GM23338 (cell line): Measurements from ENCODE around the gene KLHL36. TPM values are rescaled to one million over a fixed set of nuclear protein-coding genes. Genes with fewer than 3 reads are reported as not detected.

Experiments used
- ATAC-seq: fragments of 200-7000 bp; cut with Tn5 transposase; 3 replicates; pipeline ENCODE4 v1.9.1; 2020
- DNase-seq: peaks from one replicate; pipeline ENCODE4 v3.0.0-alpha.2; 2015; ENCODE audit warnings: low spot score
- H2AFZ ChIP-seq: fragments of 200-600 bp; sonication (generic); 2 replicates; pipeline ENCODE4 v1.8.0; 2016; ENCODE audit warnings: antibody characterized with exemption, mild to moderate bottlenecking, moderate library complexity
- H3F3A ChIP-seq: fragments of 200-600 bp; sonication (generic); replicated peaks from 2 replicates; pipeline ENCODE4 v1.8.0; 2017; ENCODE audit warnings: antibody characterized with exemption, mixed run types, low read depth
- H3K27ac ChIP-seq: fragments of 200-600 bp; sonication (generic); 2 replicates; pipeline ENCODE4 v1.6.1; 2016; ENCODE audit warnings: low read depth
- H3K27me3 ChIP-seq: fragments of 200-600 bp; sonication (generic); 2 replicates; pipeline ENCODE4 v1.8.0; 2016; ENCODE audit warnings: mild to moderate bottlenecking, mixed run types, moderate library complexity; ENCODE audit not compliant: insufficient read depth
- H3K36me3 ChIP-seq: fragments of 200-600 bp; sonication (generic); 2 replicates; pipeline ENCODE4 v1.8.0; 2016; ENCODE audit warnings: mild to moderate bottlenecking; ENCODE audit not compliant: insufficient read depth
- H3K4me1 ChIP-seq: fragments of 200-600 bp; sonication (generic); 2 replicates; pipeline ENCODE4 v1.8.0; 2016; ENCODE audit warnings: mild to moderate bottlenecking, moderate library complexity; ENCODE audit not compliant: insufficient read depth
- H3K4me2 ChIP-seq: fragments of 200-600 bp; sonication (generic); 2 replicates; pipeline ENCODE4 v1.7.1; 2017; ENCODE audit warnings: mixed run types
- H3K4me3 ChIP-seq: fragments of 200-600 bp; sonication (generic); 2 replicates; pipeline ENCODE4 v1.6.1; 2016; ENCODE audit warnings: mixed run types
- H3K79me2 ChIP-seq: fragments of 200-600 bp; sonication (generic); replicated peaks from 2 replicates; pipeline ENCODE4 v1.8.0; 2017; ENCODE audit warnings: mild to moderate bottlenecking; ENCODE audit not compliant: insufficient read depth
- H3K9me2 ChIP-seq: fragments of 200-600 bp; sonication (generic); 2 replicates; pipeline ENCODE4 v1.8.0; 2017; ENCODE audit not compliant: insufficient read depth
- H4K20me1 ChIP-seq: fragments of 200-600 bp; sonication (generic); replicated peaks from 2 replicates; pipeline ENCODE4 v1.8.0; 2017; ENCODE audit warnings: mild to moderate bottlenecking; ENCODE audit not compliant: insufficient read depth
- H3K27ac Mint-ChIP-seq: 2 replicates; pipeline ENCODE4 v1.8.0; 2020; ENCODE audit warnings: inconsistent platforms, mild to moderate bottlenecking, moderate library complexity, mixed read lengths
- H3K27me3 Mint-ChIP-seq: 3 replicates; pipeline ENCODE4 v1.8.0; 2022; ENCODE audit warnings: low read depth, mild to moderate bottlenecking, moderate library complexity, mixed read lengths, inconsistent platforms; ENCODE audit not compliant: insufficient read depth, poor library complexity
- H3K36me3 Mint-ChIP-seq: 3 replicates; pipeline ENCODE4 v1.8.0; 2021; ENCODE audit warnings: low read depth, mild to moderate bottlenecking, inconsistent platforms, moderate library complexity, mixed read lengths
- H3K4me1 Mint-ChIP-seq: 3 replicates; pipeline ENCODE4 v1.8.0; 2020; ENCODE audit warnings: mild to moderate bottlenecking, inconsistent platforms, mixed read lengths
- H3K4me3 Mint-ChIP-seq: 3 replicates; pipeline ENCODE4 v1.8.0; 2021; ENCODE audit warnings: moderate library complexity, mild to moderate bottlenecking, inconsistent platforms, mixed read lengths
- H3K9me3 Mint-ChIP-seq: 3 replicates; pipeline ENCODE4 v1.8.0; 2020; ENCODE audit warnings: moderate library complexity, mild to moderate bottlenecking, inconsistent platforms, mixed read lengths
- CREB1 ChIP-seq: fragments of 250-450 bp; sonication (Bioruptor Pico); IDR thresholded peaks from 2 replicates; pipeline ENCODE4 v1.5.0; 2020; ENCODE audit warnings: low read depth, mild to moderate bottlenecking, moderate library complexity
- EZH2 ChIP-seq: fragments of 200-600 bp; sonication (generic); IDR thresholded peaks from one replicate; pipeline ENCODE4 v1.8.0; 2017; ENCODE audit warnings: antibody characterized with exemption, mild to moderate bottlenecking, low read depth; ENCODE audit not compliant: unreplicated experiment
- EZH2phosphoT487 ChIP-seq: fragments of 200-600 bp; sonication (generic); IDR thresholded peaks from one replicate; pipeline ENCODE4 v1.8.1; 2018; ENCODE audit warnings: antibody characterized with exemption; ENCODE audit not compliant: unreplicated experiment
- JUNB ChIP-seq: IDR thresholded peaks from one replicate; pipeline ENCODE4 v1.6.1; 2016; ENCODE audit warnings: antibody characterized with exemption; ENCODE audit not compliant: unreplicated experiment
- NANOG ChIP-seq: IDR thresholded peaks from 2 replicates; pipeline ENCODE4 v1.6.1; 2016; ENCODE audit warnings: antibody characterized with exemption, borderline replicate concordance
- POLR2AphosphoS5 ChIP-seq: IDR thresholded peaks from 2 replicates; pipeline ENCODE4 v1.6.1; 2016; ENCODE audit warnings: antibody characterized with exemption, low read depth
- STAT1 ChIP-seq: IDR thresholded peaks from one replicate; pipeline ENCODE4 v1.6.1; 2016; ENCODE audit warnings: antibody characterized with exemption; ENCODE audit not compliant: unreplicated experiment
- ZNF331 ChIP-seq: fragments of 250-450 bp; sonication (Bioruptor Pico); IDR thresholded peaks from 2 replicates; pipeline ENCODE4 v1.5.0; 2020; ENCODE audit warnings: low read depth, mild to moderate bottlenecking, moderate library complexity
- ZNF462 ChIP-seq: fragments of 250-450 bp; sonication (Bioruptor Pico); IDR thresholded peaks from 2 replicates; pipeline ENCODE4 v1.5.0; 2020; ENCODE audit warnings: mild to moderate bottlenecking, moderate library complexity
- polyA plus RNA-seq: library from polyadenylated mRNA; unstranded; fragments of >200 nt; fragmentation: Nextera tagmentation; extraction: Ambion mirVana; gene quantifications from 2 replicates; pipeline ENCODE4 v1.2.1, GENCODE V29; 2016
- total RNA-seq: library from RNA; depleted of rRNA; stranded (reverse); fragments of >200 nt; shearing (Covaris generic); gene quantifications from 2 replicates; pipeline ENCODE4 v1.2.3, GENCODE V29; 2014
- TF ChIP-seq, protein P1 (sequence below): IDR thresholded peaks from one replicate; pipeline ENCODE4 v1.6.1; 2018; ENCODE audit warnings: antibody characterized with exemption; ENCODE audit not compliant: unreplicated experiment
- TF ChIP-seq, protein P2 (sequence below): IDR thresholded peaks from 2 replicates; pipeline ENCODE4 v1.6.1; 2016; ENCODE audit warnings: antibody characterized with exemption

Gene KLHL36
- total and polyA plus RNA-seq, 2 experiments from 2014 or later = 13.4 to 70.4 TPM

DNA sequence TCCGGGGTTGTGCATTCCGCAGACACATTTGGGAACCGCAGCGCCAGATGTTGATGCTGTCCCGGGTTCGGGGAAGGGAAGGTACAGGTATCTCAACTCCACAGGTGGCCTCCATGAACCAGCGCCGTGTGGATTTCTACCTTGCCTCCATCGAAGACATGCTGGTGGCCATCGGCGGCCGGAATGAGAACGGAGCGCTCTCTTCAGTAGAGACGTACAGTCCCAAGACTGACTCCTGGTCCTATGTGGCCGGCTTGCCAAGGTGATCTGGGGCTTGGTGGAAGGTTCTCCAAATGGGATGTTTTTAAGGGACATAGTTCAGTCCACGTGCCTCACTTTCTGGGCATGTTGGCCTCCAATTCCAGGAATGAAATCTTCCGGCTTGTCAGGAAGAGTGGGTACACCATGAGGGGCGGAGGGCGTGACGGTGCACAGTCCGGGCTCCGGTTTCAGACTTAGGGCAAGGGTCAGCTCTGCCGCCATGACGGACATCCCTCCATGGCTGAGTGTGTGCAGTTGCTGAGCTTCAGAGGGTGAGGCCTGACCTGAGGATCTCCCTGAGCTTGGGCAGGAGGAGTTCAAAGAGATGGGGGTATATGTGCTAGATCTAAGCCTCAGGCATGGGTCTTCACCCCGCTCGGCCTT is 11.5 kb downstream of the KLHL36 start:
- no peaks in the 10 kb centered on the region for H3K27me3 ChIP-seq
- H2AFZ ChIP-seq = no peak overlapping the region
- H3K4me2 ChIP-seq = no peak overlapping the region
- H3K36me3 Mint-ChIP-seq = peaks cover 48% of the 10 kb centered on the region
- no peak overlapping the region for H3K4me3 ChIP-seq
- no peaks in the 10 kb centered on the region for H3F3A ChIP-seq
- H3K36me3 ChIP-seq = peaks cover 4% of the 10 kb centered on the region; the same call in 1 of the 2 replicates
- peaks cover 12% of the 10 kb centered on the region for H3K27me3 Mint-ChIP-seq
- no peak overlapping the region for H3K27ac Mint-ChIP-seq
- H3K4me3 Mint-ChIP-seq = no peak overlapping the region
- no peaks in the 10 kb centered on the region for H3K9me2 ChIP-seq
- TF ChIP-seq JUNB = no peak
- TF ChIP-seq ZNF331 = no peak
- TF ChIP-seq CREB1 (CRISPR knock-in tag) = no peak
- peaks cover 14% of the 10 kb centered on the region for H3K4me1 Mint-ChIP-seq
- H3K4me1 ChIP-seq = peaks cover 12% of the 10 kb centered on the region
- DNase-seq (no peak), ATAC-seq (no peak)
- no peaks in the 10 kb centered on the region for H4K20me1 ChIP-seq
- no peaks in the 10 kb centered on the region for H3K79me2 ChIP-seq
- H3K27ac ChIP-seq = no peak overlapping the region
- H3K9me3 Mint-ChIP-seq = no peaks in the 10 kb centered on the region

DNA sequence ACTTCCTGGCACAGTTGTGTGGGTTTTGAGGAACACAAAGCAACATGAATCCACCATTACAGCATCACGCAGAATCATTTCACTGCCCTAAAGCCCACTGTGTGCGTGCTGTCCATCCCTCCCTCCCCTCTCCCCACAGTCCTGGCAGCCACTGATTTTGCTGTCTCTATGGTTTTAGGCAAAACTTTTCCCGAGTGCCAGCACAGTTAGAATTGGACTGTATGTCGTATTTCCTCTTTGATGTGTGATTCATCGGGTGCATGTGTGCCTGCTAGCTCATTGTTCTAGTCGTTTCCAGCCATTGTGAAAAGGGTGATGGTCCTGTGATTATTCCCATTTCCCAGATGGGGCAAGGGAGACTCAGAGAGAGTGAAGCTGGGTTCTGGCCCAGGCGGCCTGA is 12.7 kb downstream of the KLHL36 start:
- no peaks in the 10 kb centered on the region for H3K9me2 ChIP-seq
- no peak overlapping the region for H3K27ac ChIP-seq
- DNase-seq (no peak), ATAC-seq (no peak)
- no peaks in the 10 kb centered on the region for H3K9me3 Mint-ChIP-seq
- no peak overlapping the region for H2AFZ ChIP-seq
- no peaks in the 10 kb centered on the region for H4K20me1 ChIP-seq
- no peak overlapping the region for H3K4me2 ChIP-seq
- H3K36me3 Mint-ChIP-seq = peaks cover 48% of the 10 kb centered on the region
- H3K4me3 Mint-ChIP-seq = no peak overlapping the region
- no peak overlapping the region for H3K27ac Mint-ChIP-seq
- H3K27me3 Mint-ChIP-seq = peaks cover 12% of the 10 kb centered on the region
- H3K4me3 ChIP-seq = no peak overlapping the region
- H3F3A ChIP-seq = no peaks in the 10 kb centered on the region
- H3K4me1 Mint-ChIP-seq = peaks cover 14% of the 10 kb centered on the region
- H3K36me3 ChIP-seq = peaks cover 4% of the 10 kb centered on the region; the same call in 1 of the 2 replicates
- H3K4me1 ChIP-seq = peaks cover 12% of the 10 kb centered on the region
- no peaks in the 10 kb centered on the region for H3K27me3 ChIP-seq
- no peaks in the 10 kb centered on the region for H3K79me2 ChIP-seq
- TF ChIP-seq ZNF331 (no peak), EZH2phosphoT487 (no peak), NANOG (no peak), CREB1 (CRISPR knock-in tag) (no peak), EZH2 (no peak), STAT1 (no peak), POLR2AphosphoS5 (no peak), ZNF462 (CRISPR knock-in tag) (no peak)
- TF ChIP-seq, protein P1, sequence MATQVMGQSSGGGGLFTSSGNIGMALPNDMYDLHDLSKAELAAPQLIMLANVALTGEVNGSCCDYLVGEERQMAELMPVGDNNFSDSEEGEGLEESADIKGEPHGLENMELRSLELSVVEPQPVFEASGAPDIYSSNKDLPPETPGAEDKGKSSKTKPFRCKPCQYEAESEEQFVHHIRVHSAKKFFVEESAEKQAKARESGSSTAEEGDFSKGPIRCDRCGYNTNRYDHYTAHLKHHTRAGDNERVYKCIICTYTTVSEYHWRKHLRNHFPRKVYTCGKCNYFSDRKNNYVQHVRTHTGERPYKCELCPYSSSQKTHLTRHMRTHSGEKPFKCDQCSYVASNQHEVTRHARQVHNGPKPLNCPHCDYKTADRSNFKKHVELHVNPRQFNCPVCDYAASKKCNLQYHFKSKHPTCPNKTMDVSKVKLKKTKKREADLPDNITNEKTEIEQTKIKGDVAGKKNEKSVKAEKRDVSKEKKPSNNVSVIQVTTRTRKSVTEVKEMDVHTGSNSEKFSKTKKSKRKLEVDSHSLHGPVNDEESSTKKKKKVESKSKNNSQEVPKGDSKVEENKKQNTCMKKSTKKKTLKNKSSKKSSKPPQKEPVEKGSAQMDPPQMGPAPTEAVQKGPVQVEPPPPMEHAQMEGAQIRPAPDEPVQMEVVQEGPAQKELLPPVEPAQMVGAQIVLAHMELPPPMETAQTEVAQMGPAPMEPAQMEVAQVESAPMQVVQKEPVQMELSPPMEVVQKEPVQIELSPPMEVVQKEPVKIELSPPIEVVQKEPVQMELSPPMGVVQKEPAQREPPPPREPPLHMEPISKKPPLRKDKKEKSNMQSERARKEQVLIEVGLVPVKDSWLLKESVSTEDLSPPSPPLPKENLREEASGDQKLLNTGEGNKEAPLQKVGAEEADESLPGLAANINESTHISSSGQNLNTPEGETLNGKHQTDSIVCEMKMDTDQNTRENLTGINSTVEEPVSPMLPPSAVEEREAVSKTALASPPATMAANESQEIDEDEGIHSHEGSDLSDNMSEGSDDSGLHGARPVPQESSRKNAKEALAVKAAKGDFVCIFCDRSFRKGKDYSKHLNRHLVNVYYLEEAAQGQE = no peak
- TF ChIP-seq, protein P2, sequence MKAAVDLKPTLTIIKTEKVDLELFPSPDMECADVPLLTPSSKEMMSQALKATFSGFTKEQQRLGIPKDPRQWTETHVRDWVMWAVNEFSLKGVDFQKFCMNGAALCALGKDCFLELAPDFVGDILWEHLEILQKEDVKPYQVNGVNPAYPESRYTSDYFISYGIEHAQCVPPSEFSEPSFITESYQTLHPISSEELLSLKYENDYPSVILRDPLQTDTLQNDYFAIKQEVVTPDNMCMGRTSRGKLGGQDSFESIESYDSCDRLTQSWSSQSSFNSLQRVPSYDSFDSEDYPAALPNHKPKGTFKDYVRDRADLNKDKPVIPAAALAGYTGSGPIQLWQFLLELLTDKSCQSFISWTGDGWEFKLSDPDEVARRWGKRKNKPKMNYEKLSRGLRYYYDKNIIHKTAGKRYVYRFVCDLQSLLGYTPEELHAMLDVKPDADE = no peak
